ENCODE results near the gene AQR.

Gene AQR

GRCh38 chr15:34812369-34812768 is 157.2 kb downstream of the AQR start:
- DNase-seq, result no peak

GRCh38 chr15:34810443-34811129 is 159.0 kb downstream of the AQR start:
- DNase-seq, result no peak

- DNase-seq, result no peak
Observed at GRCh38 chr15:34809186-34809585, 160.4 kb downstream of the AQR start.

GRCh38 chr15:34808016-34808415 is 161.5 kb downstream of the AQR start:
- DNase-seq, result no peak

- peak; percentile 11 for DNase-seq
Observed at GRCh38 chr15:34807241-34807640, 162.3 kb downstream of the AQR start.

GRCh38 chr15:34804776-34805175 is 164.8 kb downstream of the AQR start:
- DNase-seq, result no peak

GRCh38 chr15:34804113-34804512 is 165.4 kb downstream of the AQR start:
- DNase-seq, result no peak

- no peak for DNase-seq
Observed at GRCh38 chr15:34802803-34803750, 166.5 kb downstream of the AQR start.

GRCh38 chr15:34802371-34802770 is 167.2 kb downstream of the AQR start:
- no peak for DNase-seq

All from hematopoietic multipotent progenitor cell treated with erythropoietin and hydrocortisone succinate and interleukin-3 and kit ligand, for 4 days (in vitro differentiated cells).